ENCODE data around the gene RNASE11.
"Not testable (repeated sequence)": the region's sequence is repeated elsewhere in the genome, so short reads cannot be mapped to it uniquely, and the experiment has no call there.

RNASE11 gene

DNA sequence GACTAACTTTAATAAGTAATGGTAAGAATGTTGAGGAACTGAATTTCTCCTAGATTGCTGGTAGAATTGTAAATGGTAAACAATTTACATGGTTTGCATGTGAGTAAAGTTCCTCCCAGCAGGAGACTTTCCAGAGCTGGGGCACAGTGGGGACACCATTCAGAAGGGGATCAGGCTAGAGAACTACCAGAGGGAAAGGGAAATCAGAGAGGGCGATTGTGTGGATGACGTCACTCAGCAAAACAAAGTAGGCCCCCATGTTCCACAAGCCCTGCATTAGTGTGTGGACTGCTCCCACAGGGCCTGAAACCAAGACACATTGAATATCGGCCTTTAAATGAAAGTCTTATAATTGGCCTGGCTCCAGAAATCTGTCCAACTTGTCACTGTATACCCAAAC is 9.5 kb downstream of the RNASE11 start:
- FAIRE-seq = no peak

DNA sequence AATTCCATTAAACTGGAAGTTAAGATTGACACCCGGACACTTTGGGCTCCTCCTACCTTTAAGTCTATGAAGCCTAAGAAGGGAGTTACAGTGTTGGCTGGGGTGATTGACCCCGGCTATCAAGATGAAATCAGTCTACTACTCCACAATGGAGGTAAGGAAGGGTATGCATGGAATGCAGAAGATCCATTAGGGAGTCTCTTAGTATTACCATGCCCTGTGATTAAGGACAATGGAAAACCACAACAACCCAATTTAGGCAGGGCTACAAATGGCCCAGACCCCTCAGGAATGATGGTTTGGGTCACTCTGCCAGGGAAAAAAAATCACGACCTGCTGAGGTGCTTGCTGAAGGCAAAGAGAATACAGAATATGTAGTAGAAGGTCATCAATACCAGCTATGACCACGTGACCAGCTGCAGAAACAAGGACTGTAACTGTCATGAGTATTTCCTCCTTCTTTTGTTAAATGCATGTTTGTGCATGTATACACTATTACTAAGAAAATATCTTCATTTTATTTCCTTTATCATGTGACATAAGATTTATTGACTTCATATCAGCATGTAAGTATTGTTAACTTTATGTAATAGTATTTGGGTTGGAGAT is 15.3 kb downstream of the RNASE11 start:
- FAIRE-seq = not testable (repeated sequence)

DNA sequence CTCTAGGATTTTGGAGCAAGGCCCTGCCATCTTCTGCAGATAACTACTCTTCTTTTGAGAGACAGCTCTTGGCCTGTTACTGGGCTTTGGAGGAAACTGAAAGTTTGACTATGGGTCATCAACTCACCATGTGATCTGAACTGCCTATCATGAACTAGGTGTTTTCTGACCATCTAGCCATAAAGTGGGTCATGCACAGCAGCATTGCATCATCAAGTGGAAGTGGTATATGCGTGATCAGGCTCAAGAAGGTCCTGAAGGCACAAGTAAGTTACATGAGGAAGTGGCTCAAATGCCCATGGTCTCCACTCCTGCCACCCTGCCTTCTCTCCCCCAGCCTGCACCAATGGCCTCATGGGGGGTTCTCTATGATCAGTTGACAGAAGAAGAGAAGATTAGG is 17.1 kb downstream of the RNASE11 start:
- not testable (repeated sequence) for FAIRE-seq

DNA sequence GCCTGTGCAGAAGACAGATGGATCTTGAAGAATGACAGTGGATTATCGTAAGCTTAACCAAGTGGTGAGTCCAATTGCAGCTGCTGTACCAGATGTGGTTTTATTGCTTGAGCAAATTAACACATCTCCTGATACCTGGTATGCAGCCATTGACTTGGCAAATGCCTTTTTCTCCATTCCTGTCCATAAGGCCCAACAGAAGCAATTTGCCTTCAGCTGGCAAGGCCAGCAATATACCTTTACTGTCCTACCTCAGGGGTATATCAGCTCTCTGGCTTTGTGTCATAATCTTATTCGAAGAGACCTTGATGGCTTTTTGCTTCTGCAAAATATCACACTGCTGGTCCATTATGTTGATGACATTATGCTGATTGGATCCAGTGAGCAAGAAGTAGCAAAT is 17.9 kb downstream of the RNASE11 start:
- not testable (repeated sequence) for FAIRE-seq

DNA sequence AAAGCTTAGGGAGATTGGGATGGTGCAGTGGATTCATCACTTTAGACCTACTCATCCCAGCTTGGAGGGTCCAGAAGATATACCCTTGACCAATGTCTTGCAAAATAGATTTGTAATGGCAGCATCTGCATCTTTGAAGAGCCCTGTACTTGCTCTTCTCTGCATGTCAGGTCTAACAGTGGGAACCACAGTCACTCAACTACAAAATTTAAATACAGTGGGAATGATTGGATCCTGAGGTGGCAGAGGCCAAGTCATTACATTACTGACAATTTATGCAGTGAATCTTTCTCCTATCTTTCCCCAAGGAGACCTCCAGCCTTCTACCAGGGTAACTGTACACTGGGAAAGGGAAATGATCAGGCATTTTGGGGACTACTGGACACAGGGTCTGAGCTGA is 18.7 kb downstream of the RNASE11 start:
- FAIRE-seq = no peak

DNA sequence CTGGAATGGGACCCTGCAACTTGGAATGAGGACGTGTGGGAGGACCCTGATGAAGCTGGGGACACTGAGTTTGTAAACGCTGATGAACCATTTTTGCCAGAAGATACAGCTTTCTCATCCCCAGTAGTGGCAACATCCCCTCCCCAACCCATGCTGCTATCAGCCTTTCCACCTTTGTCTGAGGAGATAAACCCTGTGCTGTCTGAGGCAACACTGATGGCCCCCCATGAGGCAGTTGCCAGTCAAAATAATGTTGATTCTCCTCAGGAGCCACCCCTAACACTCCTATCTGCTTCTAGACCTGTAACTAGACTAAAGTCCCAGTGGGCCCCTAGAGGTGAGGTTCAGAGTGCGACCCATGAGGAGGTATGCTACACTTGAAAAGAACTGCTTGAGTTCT is 19.4 kb downstream of the RNASE11 start:
- FAIRE-seq = no peak

DNA sequence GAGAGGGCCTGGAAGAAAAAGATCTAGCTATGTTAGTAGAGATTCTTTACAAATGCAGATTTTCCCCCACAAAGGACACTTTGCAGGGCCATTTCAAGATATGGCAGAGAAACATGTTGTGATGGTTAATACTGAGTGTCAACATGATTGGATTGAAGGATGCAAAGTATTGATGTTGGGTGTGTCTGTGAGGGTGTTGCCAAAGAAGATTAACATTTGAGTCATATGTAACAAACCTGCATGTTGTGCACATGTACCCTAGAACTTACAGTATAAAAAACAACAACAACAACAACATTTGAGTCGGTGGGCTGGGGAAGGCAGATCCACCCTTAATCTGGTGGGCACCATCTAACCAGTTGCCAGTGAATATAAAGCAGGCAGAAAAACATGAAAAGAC is 20.6 kb downstream of the RNASE11 start:
- not testable (repeated sequence) for FAIRE-seq

DNA sequence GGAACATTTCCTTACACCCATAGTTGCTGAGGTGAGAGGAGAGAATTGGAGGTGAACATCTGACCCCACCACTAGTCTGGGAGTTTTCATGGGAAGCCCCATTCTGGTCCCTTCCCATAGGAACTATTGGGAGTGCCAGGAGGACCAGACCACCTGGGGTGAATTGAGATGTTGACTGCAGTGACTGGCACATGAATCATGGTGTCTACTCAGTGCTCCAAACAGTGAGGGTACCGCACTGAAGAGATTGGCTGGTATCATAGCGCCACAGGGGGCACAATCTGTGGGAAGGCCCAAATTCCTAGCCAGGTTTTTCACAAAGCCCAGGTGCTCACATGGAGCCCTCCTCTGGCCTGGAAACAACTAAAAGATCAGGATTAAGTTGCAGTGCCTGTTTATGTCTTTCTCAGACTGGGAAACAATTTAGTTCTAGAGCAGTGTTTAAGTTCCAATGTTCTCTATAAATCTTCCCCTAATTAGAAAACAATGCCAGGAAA is 23.3 kb downstream of the RNASE11 start:
- no peak for FAIRE-seq

DNA sequence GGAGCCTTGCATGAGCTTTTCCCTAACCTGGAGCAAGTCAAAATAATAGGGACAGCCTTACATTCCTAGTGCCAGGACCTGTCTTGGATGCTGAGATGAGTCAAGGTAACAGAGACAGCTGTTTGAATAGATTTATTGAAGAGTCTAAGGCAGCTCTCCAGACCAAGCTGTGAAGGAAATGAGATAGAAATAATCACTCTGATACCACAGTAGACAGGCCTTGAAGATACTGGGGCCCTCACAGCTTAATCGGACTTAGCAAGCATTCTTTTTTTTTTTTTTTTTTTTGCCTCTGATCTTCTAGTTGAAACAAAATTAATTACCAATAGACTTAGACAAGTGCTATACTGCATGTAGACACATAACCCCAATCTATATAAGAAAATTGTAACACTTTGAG is 23.8 kb downstream of the RNASE11 start:
- no peak for FAIRE-seq

DNA sequence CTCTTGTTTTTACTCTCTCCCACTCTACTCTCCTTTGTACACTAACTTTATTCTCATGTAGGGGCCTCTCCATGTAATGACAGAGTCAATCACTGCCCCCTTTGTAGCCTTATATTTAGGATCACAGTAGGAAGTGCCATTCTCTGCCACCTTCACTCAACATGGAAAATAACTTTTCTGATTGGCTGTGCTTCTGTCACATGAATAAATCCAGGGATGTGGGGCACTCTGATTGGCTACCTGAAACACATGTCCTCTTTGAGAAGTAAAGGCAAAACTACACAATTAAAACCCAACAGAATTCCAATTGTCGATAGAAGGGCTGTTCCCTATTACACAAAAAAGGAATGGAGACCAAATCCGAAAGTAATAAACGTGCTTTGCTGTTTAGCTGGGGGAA is 26.8 kb downstream of the RNASE11 start, which contains the start of gene RNASE9:
Gene RNASE9 (minus strand): TSS at position 87 of the 400 bp plus-strand sequence.
- FAIRE-seq = no peak

DNA sequence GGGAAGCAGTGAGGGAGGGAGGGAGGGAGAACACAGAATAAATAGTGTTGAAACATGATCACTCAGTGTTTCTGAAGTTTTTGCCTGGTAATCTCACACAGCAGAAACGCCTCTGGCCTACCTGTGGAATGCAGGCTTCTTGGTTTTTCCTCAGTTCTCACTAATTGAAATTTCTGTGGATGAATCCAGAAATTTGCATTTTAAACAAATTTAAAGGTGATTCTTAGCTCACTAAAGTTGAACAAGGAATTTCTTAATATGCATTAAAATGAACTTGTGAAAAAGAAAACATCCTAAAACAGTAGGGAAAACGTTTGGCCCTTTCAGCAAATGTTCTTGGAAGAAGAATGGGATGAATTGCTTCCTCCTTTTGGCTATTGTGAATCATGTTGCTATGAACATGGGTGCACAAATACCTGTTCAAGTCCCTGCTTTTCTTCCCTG is 28.3 kb downstream of the RNASE11 start:
- FAIRE-seq = no peak

DNA sequence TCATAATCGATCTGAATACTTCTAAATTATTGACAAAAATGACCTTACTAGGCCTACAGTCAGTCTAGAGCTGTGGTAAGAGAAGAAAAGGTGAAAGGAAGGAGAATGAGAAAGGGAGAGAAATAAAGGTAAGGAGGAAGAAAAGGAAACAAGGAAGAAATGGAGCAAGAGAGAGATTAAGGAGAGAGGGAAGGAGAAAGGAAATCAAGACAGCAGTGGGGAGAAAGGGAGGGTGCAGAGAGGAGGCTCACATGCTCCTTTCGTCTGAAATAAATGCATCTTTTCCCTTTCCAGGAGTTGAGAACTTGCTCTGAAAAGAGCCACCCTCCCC is 30.6 kb downstream of the RNASE11 start:
- FAIRE-seq = no peak

DNA sequence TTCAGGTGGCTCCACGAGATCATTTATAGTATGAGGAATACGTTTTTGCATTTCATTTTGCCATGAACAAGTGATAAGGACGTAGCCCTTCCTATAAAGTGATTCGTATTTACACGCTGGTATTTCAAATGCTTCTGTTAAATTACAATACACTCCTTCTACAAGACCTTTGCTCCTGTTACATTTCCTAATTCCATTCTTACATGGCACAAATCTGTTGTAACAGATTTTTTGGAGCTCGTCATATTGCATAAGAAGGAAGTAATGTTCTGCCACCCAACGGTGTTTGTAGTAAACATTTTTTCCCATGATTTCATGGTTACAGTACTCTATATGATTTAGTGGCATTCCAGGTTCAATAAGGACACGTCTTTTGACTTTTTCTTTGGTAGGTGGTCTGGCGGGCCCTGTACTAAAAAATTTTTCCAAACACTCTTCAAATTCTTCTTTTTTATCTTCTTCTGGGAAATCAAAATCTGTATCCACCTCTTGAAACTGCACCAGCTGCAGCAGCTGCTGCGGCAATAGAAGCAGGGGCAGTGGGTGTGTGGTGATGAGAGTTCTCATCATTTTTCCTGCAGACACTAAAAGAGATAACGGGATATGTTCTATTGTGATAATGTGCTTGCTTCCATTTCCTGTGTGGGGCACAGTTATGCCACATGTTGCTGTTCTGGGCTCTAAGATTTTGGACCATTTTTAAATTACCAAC is 31.1 kb downstream of the RNASE11 start:
- FAIRE-seq = no peak

DNA sequence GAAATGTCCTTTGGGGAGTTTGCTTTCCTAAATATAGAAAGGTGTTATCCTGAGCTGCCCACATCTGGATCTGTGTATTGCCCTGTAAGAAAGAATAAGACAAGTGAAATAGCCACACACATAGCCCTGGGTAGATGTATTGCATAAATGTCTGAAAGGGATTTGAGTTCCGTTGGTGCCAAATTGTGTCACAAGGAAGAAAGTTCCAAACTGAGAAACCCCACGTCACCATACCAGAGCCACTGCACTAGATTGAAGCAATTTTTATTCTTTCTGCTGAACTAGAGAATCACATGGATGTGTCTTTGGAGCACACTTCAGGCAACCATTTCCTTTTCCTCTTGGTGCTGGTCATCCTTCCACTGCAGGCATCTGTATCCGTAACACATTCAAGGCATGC is 32.0 kb downstream of the RNASE11 start:
- no peak for FAIRE-seq

DNA sequence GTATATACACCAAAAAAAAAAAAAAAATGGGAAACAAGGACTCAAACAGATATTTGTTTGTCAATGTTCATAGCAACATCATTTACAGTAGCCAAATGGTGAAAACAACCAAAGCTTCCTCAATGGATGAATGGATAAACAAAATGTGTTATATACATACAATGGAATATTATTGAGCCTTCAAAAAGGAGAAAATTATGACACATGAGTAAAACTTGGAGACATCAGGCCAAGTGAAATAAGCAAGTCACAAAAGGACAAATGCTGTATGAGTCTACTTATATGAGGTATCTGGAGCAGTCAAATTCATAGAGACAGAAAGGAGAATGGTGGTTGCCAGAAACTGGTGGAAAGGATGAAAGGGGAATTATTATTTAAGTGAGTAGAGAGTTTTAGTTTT is 34.8 kb downstream of the RNASE11 start:
- no peak for FAIRE-seq

DNA sequence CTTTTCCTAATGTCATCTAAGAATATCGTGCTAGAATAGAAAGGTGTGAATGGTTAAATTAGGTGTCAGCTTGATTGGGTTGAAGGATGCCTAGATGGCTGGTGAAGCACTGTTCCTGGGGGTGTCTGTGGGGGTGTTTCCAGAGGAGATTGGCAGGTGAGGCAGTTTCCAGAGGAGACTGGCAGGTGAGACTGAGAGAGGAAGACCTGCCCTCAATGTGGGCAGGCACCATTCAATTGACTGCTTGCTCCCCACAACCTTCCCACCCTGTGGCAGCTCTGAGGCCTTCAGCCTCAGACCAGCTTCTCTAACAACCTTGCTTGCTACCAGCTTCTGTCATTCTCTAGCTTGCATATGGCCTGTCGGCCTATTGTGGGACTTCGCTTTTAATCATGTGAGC is 36.2 kb downstream of the RNASE11 start:
- no peak for FAIRE-seq

DNA sequence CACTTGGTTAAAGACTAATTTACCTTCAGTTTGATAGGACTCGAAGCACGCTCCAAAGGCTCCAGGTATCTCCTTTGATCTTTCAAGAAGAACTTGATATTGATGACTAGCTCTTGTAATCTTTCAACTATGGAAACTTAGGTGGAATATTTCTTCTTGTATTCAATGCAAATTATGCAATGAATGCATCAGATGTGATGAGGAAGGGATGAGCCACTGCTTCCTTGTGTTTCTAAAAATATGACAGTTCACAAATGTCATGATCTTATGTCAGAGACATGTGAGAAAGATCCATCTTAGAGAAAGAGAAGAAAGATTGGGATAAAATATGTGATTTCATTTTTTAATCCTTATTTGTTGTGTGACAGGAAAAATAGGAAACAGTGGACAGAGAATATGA is 36.9 kb downstream of the RNASE11 start:
- FAIRE-seq = no peak

DNA sequence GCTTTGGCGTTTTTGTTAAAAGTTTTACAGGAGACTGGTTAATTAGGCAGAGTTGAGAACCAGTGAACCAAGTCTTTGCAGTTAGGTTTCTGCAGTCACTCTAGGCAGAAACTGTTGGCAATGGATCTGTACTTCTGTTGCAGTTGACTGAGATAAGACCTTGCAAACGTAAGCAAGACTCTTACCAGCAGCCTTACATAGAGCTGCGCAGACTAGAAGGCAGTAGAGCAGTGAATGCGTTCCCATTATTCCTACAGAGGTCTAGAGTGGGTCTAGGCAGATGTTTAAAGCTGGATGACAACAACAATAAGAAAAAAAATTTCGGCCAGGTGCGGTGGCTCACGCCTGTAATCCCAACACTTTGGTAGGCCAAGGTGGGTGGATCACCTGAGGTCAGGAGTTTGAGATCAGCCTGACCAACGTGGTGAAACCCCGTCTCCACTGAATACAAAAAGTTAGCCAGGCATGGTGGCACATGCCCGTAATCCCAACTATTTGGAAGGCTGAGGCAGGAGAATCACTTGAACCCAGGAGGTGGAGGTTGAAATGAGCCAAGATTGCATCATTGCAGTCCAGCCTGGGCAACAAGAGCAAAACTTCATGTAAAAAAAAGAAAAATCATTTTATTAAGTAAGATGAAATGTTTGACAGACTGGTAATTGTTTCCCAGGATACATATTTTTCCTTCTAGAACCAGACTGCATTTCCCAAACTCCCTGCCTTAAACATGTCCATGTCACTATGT is 39.2 kb downstream of the RNASE11 start:
- no peak for FAIRE-seq

DNA sequence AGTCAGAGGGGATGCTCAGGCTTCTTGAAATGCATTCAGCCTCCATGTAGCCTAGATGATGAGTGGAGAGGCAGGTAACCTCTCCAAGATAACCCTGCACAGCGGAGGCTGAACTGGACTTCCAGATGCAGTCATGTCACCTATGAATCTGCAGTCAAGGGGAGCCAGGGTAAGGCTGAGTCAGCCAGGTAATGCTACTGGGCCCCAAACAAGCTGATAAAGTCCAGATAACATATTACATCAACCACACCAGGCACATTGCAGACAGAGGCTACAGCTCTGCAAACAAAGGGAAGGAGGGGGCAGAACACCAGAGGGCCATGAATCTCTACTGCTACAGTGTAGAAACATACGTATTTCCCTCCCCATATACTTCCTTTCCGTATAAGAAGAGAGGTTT is 40.9 kb downstream of the RNASE11 start:
- FAIRE-seq = no peak

DNA sequence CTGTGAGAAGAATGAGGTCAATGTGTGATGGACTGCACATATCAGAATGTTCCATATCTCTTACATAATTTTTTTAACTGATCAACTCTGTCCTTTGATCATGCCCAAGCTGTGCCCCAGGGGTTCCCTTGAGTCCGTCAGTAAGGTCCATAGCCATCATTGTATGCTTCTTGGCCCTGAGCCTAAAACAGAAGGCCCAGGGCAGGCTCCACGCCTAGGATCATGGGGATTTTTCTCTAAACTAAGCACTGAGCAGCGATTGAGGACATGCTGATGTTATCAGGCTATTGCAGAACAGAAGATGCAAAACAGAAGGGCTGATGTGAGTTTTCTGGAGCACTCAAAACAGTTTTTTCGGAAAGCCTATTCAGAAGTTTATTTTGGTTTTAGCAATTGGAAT is 47.9 kb downstream of the RNASE11 start:
- FAIRE-seq = no peak

Data from TTC549 (cell line).